GM18868 (cell line): ENCODE data around the gene UTP14A.

Experiments used
- ATAC-seq: cut with Tn5 transposase; IDR thresholded peaks from one replicate; pipeline ENCODE4 v1.9.1; 2021; ENCODE audit warnings: mild to moderate bottlenecking, moderate library complexity; ENCODE audit not compliant: unreplicated experiment

Gene UTP14A

GRCh38 chrX:129945131-129945530 lies 39.2 kb downstream of the UTP14A start:
- ATAC-seq, result no peak

- no peak for ATAC-seq
These were observed 47.3 kb downstream of the UTP14A start for GRCh38 chrX:129953334-129953648.

GRCh38 chrX:129953881-129954280 lies 47.9 kb downstream of the UTP14A start:
- ATAC-seq, result no peak

DNA sequence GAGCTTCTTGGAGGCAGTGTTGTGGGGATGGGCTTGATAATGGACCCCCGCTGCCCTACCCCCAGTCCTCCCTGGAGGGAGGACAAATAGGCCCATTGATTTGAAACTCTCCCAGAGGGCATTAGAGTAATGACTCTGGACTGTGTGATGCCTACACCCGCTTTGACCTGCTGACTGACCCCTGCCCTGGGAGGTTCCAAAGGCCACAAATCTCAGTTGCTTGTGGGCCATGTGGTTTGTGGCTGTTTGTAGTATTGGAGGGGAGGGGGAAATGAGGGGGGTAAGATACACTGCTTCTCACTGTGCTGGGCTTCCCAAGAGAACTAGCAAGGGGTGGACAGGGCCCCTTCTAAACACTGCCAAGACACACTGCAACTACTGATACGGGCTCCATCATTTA lies 48.8 kb downstream of the UTP14A start:
- ATAC-seq, result no peak

DNA sequence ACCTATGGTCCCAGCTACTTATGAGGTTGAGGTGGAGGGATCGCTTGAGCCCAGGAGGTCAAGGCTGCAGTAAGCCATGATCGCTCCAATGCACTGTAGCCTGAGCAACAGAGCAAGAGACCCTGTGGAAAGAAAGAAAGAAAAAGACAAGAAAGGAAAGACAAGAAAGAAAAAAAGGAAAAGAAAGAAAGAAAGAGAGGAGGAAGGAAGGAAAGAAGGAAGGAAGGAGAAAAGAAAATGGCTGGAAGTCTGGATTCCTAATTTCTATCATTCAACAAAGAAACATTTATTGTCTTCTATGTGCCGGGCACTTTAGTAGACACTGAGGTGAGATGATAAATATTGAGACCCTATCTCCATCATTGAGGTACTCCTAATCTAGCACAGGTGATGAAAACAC lies 49.7 kb downstream of the UTP14A start:
- ATAC-seq, result no peak

- no peak for ATAC-seq
These were observed 50.2 kb downstream of the UTP14A start for GRCh38 chrX:129956145-129956544.

GRCh38 chrX:129956765-129957164 lies 50.8 kb downstream of the UTP14A start:
- no peak for ATAC-seq

DNA sequence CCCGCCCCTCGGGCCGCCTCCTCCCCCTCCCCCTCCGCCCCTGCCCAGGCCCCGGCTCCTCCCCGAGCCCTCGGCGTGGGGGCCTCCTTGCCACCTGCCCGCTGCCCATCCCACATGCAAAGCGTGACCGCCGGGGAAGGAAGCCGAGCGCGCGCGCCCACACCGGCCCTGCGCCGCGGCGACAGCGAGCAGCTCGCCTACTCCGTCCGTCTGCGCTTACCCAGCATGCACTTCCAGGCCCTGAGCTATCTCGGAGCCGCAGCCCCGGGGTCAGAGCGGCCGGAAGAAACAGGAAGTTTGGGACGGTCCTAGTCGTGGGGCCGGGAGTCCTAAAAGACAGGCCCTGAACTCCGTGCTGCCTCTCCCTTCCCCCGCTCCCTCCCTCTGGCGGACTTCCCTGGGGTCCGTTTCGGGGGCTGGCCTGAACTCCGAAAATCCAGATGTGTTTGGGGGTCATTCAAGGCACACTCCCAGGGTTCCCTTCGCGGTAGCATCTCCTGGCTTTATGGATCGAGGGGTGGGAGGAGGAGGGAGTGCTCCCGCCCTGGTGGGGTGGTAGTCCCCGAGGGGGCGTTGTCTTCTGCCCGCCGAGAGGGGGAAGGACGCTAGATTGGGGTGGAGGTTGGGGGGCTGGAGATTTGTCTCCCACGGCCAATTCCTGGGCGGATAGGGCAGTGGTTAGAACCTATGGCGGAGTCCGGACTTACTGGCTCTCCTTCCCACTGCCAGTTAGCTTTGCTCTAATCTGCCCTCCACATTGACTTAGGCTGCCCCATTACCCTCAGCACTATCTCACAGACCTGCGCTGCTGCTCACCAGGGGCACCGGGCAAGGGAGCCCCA lies 51.5 kb downstream of the UTP14A start:
- ATAC-seq, result peak; percentile 57

GRCh38 chrX:129958083-129958465 lies 52.1 kb downstream of the UTP14A start:
- no peak for ATAC-seq

DNA sequence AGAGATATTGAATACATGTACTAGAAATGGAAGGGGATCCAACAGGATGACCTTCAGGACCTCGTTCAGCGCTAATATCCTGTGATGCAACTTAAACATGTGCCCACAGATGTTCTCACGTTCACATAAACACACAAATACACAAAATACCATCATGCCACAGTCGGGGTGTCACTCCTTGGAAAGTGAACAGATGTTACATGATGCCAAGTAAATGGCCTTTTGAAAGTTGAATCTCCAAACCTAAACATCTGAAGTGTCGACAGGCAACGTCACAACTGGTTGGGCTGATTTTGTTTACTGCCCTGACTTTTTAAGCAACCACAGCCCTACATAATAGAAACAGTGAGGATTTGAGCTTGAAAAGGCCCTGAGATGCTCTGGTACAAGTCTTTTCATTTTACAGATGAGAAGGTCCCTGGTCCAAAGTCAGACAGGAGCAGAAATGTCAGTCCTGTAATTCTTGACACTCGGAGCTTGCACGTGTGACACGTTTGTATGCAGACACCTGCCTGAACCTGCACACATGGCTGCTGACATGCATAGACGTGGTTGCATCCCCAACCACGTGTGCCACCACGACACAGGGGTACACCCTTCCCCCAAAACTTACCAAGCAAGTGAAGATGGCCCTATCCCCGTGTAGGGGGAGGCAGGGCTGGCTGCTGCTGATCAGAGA lies 53.0 kb downstream of the UTP14A start:
- no peak for ATAC-seq

DNA sequence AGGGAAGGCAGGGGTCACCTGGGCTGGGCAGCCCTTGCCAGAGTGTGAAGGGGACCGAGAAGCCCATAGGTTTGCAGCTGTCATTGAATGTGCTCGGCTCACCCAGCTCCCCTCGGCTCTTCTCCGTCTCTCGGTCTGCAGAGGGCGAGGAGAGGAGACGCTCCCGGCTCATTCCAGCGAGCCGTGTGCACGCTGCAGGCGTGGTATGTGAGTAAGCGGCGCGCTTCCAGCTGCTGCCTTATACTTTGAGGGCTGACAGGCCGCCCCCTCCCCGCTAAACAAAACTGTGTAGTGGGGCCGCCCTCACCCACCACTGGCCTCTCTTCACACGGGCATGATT lies 53.5 kb downstream of the UTP14A start:
- ATAC-seq, result no peak

- peak; percentile 91 for ATAC-seq
These were observed 55.5 kb downstream of the UTP14A start for GRCh38 chrX:129961180-129962083.

GRCh38 chrX:129963729-129964128 lies 57.8 kb downstream of the UTP14A start:
- ATAC-seq, result no peak

- ATAC-seq, result no peak
These were observed 59.2 kb downstream of the UTP14A start for GRCh38 chrX:129965166-129965565.

GRCh38 chrX:129968968-129969367 lies 63.0 kb downstream of the UTP14A start:
- ATAC-seq, result no peak

DNA sequence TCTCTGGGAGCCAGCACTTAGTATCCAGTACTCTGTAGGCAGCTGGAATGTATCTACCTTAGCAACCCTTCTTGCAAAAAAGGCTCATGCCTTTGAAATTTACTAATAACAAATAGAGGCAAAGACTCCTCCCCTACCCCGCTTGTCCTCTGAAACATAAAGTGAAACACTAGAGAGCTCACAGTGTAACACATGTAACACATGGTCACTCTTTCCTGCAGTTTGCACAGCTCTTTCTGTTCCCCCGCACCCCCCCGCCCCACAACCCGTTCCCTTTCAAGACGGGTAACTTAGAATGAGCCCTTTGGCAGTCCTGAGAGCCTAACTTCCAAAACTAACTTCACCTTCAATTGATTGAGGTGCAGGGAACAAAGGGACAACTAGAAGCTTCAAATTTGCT lies 70.5 kb downstream of the UTP14A start:
- peak; percentile 61 for ATAC-seq
